Epithelial cell of proximal tubule (primary cell): Measurements from ENCODE around the gene ZNRF2. TPM values are rescaled to one million over a fixed set of nuclear protein-coding genes. Genes with fewer than 3 reads are reported as not detected.

ENCODE experiments used
- DNase-seq: peaks from one replicate; pipeline ENCODE4 v3.0.0-alpha.2; 2011; ENCODE audit warnings: low read depth
- H3K4me3 ChIP-seq: 2 replicates; pipeline ENCODE4 v1.5.1; 2011; ENCODE audit warnings: low read depth, mild to moderate bottlenecking, low read length
- CTCF ChIP-seq: conservative IDR thresholded peaks from 2 replicates; pipeline ENCODE4 v1.5.1; 2012; ENCODE audit warnings: low read depth, mild to moderate bottlenecking, low read length
- total RNA-seq: library from RNA; depleted of rRNA; stranded (reverse); fragments of >200 nt; gene quantifications from 2 replicates; pipeline ENCODE4 v1.2.3, GENCODE V29; 2015

The ZNRF2 gene
- total RNA-seq, 1 donor from 2014 or later, result 16.5 TPM

- no peak for TF ChIP-seq CTCF
These were observed 31.3 kb upstream of the ZNRF2 start for GRCh38 chr7:30252885-30253795.

GRCh38 chr7:30253796-30254165 lies 30.6 kb upstream of the ZNRF2 start:
- no peak for DNase-seq

More at GRCh38 chr7:30252885-30253795, 31.3 kb upstream of the ZNRF2 start:
- DNase-seq, result peak; percentile 52
- no peak overlapping the region for H3K4me3 ChIP-seq

GRCh38 chr7:30254248-30254647 lies 30.1 kb upstream of the ZNRF2 start:
- no peak for TF ChIP-seq CTCF
- H3K4me3 ChIP-seq, result no peak overlapping the region
- DNase-seq, result no peak

More at GRCh38 chr7:30253796-30254165, 30.6 kb upstream of the ZNRF2 start:
- H3K4me3 ChIP-seq, result no peak overlapping the region
- TF ChIP-seq CTCF, result no peak

- TF ChIP-seq CTCF, result no peak
- no peak overlapping the region for H3K4me3 ChIP-seq
- DNase-seq, result no peak
These were observed 29.7 kb upstream of the ZNRF2 start for GRCh38 chr7:30254717-30255063.

- DNase-seq, result peak; percentile 77
- TF ChIP-seq CTCF, result no peak
- no peak overlapping the region for H3K4me3 ChIP-seq
These were observed 29.2 kb upstream of the ZNRF2 start for GRCh38 chr7:30255064-30255769.

- TF ChIP-seq CTCF, result no peak
- no peak for DNase-seq
- no peak overlapping the region for H3K4me3 ChIP-seq
These were observed 28.0 kb upstream of the ZNRF2 start for GRCh38 chr7:30256349-30256858.
